AG10803 (cell line): Measurements from ENCODE around the gene KCNH2.
"Not testable (repeated sequence)": the region's sequence is repeated elsewhere in the genome, so short reads cannot be mapped to it uniquely, and the experiment has no call there.

ENCODE experiments used
- DNase-seq: peaks from one replicate; pipeline ENCODE4 v3.0.0; 2010; ENCODE audit warnings: low read depth
- H3K4me3 ChIP-seq: 2 replicates; pipeline ENCODE4 v1.5.1; 2011; ENCODE audit warnings: mild to moderate bottlenecking, low read length, control low read depth
- CTCF ChIP-seq: conservative IDR thresholded peaks from 2 replicates; pipeline ENCODE4 v1.5.1; 2011; ENCODE audit warnings: mild to moderate bottlenecking, low read length, control low read depth, inconsistent platforms

Gene KCNH2

GRCh38 chr7:150914966-150915365 lies 63.2 kb downstream of the KCNH2 start:
- H3K4me3 ChIP-seq, result no peak overlapping the region
- no peak for DNase-seq
- TF ChIP-seq CTCF, result no peak

- no peak overlapping the region for H3K4me3 ChIP-seq
- no peak for DNase-seq
- no peak for TF ChIP-seq CTCF
These were observed 63.9 kb downstream of the KCNH2 start for GRCh38 chr7:150914196-150914595.

- no peak for DNase-seq
- H3K4me3 ChIP-seq, result no peak overlapping the region
- TF ChIP-seq CTCF, result no peak
These were observed 65.7 kb downstream of the KCNH2 start for GRCh38 chr7:150912427-150912826.

- no peak overlapping the region for H3K4me3 ChIP-seq
- TF ChIP-seq CTCF, result no peak
- DNase-seq, result no peak
These were observed 66.4 kb downstream of the KCNH2 start for GRCh38 chr7:150911590-150912267.

GRCh38 chr7:150910996-150911422 lies 67.1 kb downstream of the KCNH2 start:
- DNase-seq, result no peak
- no peak for TF ChIP-seq CTCF
- H3K4me3 ChIP-seq, result no peak overlapping the region

- not testable (repeated sequence) for DNase-seq, H3K4me3 ChIP-seq
These were observed 67.7 kb downstream of the KCNH2 start for GRCh38 chr7:150910305-150910995.

GRCh38 chr7:150909200-150909995 lies 68.7 kb downstream of the KCNH2 start:
- TF ChIP-seq CTCF, result no peak
- no peak for DNase-seq
- no peak overlapping the region for H3K4me3 ChIP-seq
